Measurements from ENCODE around the gene SAYSD1. TPM values are rescaled to one million over a fixed set of nuclear protein-coding genes. Genes with fewer than 3 reads are reported as not detected.

The SAYSD1 gene
- total and polyA plus RNA-seq, 2 of the 8 experiments (the other 6 are each of a cell fraction or from before 2014, with no cell fraction given), result 6.7 to 7.9 TPM

- TF ChIP-seq CEBPB (IDR thresholded peaks at IDR 0.05; ENCODE audit: low read depth, low read length) (no peak), TBP (IDR thresholded peaks at IDR 0.05; ENCODE audit: low read depth, low read length) (no peak), HDAC6 (IDR thresholded peaks at IDR 0.05; ENCODE audit: low read depth, low read length) (no peak)
Measured at GRCh38 chr6:39055661-39056060, 59.3 kb downstream of the SAYSD1 start (continued).

All from H1 (cell line).